ENCODE data around the gene ABCC10. TPM values are rescaled to one million over a fixed set of nuclear protein-coding genes. Genes with fewer than 3 reads are reported as not detected.
"Not testable (repeated sequence)": the region's sequence is repeated elsewhere in the genome, so short reads cannot be mapped to it uniquely, and the experiment has no call there.

ABCC10 gene
- polyA plus RNA-seq, 3 donors from 2014 or later, result 8.1 to 23.6 (median 11.5) TPM

- peaks cover 0 to under 1% (median 0%) of the 10 kb centered on the region in 3 donors for H3K36me3 Mint-ChIP-seq
- peaks cover 31 to 40% (median 37%) of the 10 kb centered on the region in 3 donors for H3K27me3 Mint-ChIP-seq (ENCODE audit: low read depth in 3 of 3)
- no peaks in the 10 kb centered on the region for H3K9me3 Mint-ChIP-seq
- peak overlapping the region in 1 of 5 donors; percentile 17 for H3K4me3 Mint-ChIP-seq
- DNase-seq, result no peak
- H3K27ac Mint-ChIP-seq, result no peak overlapping the region
- peaks cover 39 to 50% of the 10 kb centered on the region in 2 donors for H3K4me1 Mint-ChIP-seq
These were observed 32.4 kb upstream of the ABCC10 start for GRCh38 chr6:43394982-43395381.

- Mint-ChIP-seq H3K4me3 (no peak overlapping the region), H3K9me3 (no peaks in the 10 kb centered on the region), H3K36me3 (no peaks in the 10 kb centered on the region), H3K27me3 (ENCODE audit: low read depth in 3 of 3) (peaks cover 29 to 40% (median 34%) of the 10 kb centered on the region in 3 donors), H3K4me1 (peaks cover 31 to 42% of the 10 kb centered on the region in 2 donors), H3K27ac (no peak overlapping the region)
- DNase-seq, result no peak
These were observed 31.6 kb upstream of the ABCC10 start for GRCh38 chr6:43395776-43396175.

DNA sequence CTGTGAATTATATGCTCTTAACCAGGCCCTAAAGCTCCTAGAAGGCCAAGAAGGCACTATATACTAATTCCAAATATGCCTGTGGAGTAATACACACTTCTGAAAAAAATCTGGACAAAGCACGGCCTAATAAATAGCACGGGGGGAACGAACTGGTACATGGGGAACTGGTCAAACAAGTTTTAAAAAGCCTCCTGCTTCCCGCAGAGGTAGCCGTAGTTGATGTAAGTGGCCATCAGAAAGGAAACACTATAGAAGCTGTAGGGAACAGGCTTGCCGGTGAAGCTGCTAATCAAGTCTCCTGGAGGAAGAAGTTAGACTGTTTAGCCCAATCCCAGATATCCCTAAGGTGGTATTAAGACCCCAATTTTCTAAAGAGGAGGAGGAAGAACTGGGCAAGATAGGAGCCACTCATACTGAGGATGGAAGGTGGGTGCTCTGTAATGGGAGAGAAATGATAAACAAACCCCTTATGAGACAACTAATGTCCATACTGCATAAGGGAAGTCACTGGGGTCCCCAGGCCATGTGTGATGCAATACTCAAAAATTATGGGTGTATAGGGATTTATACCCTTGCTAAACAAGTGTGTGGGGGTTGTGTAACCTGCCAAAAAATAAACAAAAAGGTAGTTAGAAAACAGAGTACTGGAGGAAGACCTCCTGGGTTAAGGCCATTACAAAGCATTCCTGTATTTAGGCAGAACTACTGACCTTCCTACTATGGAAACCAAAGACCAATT, 30.8 kb upstream of the ABCC10 start:
- no peaks in the 10 kb centered on the region for H3K9me3 Mint-ChIP-seq
- H3K36me3 Mint-ChIP-seq, result no peaks in the 10 kb centered on the region
- no peak overlapping the region for H3K27ac Mint-ChIP-seq
- DNase-seq, result no peak
- H3K27me3 Mint-ChIP-seq (ENCODE audit: low read depth in 3 of 3), result peaks cover 23 to 34% (median 27%) of the 10 kb centered on the region in 3 donors
- H3K4me3 Mint-ChIP-seq, result no peak overlapping the region
- peaks cover 23 to 34% of the 10 kb centered on the region in 2 donors for H3K4me1 Mint-ChIP-seq

DNA sequence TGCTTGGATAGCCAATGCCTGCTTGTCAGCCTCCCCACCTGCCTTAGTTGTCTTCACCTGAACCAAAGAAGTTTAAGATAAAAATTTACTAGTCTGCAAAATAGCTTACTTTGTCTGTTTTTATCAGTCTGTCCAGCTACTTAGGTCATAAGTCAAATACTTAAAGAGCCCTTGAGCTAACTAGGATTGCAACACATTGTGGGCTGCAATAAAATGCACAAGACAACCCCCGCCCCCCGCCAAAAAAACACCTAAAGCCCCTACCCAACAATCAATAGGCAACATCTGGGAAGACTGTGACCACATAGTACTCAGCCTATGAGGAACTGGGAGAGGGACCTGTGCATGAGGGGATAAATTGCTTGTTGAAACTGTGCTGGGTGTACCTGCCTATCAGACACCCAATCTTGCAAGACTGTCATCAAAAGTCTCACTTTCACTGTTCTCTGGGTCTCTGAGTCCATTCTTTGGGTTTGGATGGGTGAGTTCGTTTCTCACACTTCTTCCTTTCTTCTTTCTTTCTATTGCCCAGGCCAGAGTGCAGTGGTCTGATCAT, 27.3 kb upstream of the ABCC10 start:
- no peak for DNase-seq
- no peaks in the 10 kb centered on the region for H3K9me3 Mint-ChIP-seq
- H3K27me3 Mint-ChIP-seq (ENCODE audit: low read depth in 3 of 3), result peaks cover 3 to 11% (median 10%) of the 10 kb centered on the region in 3 donors
- no peaks in the 10 kb centered on the region for H3K36me3 Mint-ChIP-seq
- peaks cover 0 to 5% of the 10 kb centered on the region in 2 donors for H3K4me1 Mint-ChIP-seq
- H3K27ac Mint-ChIP-seq, result no peak overlapping the region
- H3K4me3 Mint-ChIP-seq, result no peak overlapping the region

DNA sequence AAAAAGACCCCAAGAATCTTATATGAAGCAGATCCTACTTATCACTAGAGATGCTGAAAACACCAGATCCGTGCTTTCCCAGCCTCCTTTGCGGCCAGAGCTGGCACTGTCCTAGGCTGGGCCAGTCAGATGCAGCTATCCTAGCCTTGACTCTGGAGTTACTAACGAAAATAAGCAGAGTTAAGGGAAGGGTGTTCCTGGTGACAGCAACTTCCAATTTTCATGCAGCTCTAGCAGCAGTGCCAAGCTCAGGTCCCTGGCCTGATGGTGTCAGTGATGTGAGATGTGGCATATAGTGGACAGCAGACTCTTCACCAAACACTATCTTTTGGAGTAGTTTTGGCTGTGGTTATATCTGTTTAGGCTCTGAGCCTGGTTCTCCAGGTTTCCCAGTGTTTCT, 25.6 kb upstream of the ABCC10 start:
- no peak for DNase-seq
- H3K27ac Mint-ChIP-seq, result no peak overlapping the region
- peaks cover 0 to 5% of the 10 kb centered on the region in 2 donors for H3K4me1 Mint-ChIP-seq
- H3K9me3 Mint-ChIP-seq, result no peaks in the 10 kb centered on the region
- no peaks in the 10 kb centered on the region for H3K36me3 Mint-ChIP-seq
- H3K4me3 Mint-ChIP-seq, result no peak overlapping the region
- peaks cover 8 to 10% (median 10%) of the 10 kb centered on the region in 3 donors for H3K27me3 Mint-ChIP-seq (ENCODE audit: low read depth in 3 of 3)

DNA sequence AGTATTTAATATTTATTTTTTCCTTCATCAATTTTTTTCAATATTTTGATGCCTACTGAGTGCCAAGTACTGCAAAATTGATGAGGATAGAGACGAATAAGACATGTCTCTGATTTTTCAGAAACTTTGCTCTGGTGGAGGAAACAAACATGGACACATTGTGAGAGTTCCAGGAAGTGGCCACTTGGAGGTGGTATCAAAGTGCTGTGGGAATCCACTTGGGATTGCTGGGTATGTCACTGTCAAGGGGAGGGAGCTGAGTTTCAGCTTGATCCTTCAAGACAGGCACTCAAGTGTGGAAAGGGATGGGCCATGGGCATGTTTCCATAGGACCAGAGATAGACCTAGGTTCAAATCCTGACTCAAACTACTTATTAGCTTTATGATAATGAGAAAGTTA, 24.5 kb upstream of the ABCC10 start:
- Mint-ChIP-seq H3K27ac (no peak overlapping the region), H3K4me1 (peaks cover 0 to 3% of the 10 kb centered on the region in 2 donors), H3K36me3 (peaks cover 0 to 3% (median 0%) of the 10 kb centered on the region in 3 donors), H3K27me3 (ENCODE audit: low read depth in 3 of 3) (peaks cover 8 to 11% (median 9%) of the 10 kb centered on the region in 3 donors), H3K9me3 (no peaks in the 10 kb centered on the region), H3K4me3 (no peak overlapping the region)
- DNase-seq, result no peak

DNA sequence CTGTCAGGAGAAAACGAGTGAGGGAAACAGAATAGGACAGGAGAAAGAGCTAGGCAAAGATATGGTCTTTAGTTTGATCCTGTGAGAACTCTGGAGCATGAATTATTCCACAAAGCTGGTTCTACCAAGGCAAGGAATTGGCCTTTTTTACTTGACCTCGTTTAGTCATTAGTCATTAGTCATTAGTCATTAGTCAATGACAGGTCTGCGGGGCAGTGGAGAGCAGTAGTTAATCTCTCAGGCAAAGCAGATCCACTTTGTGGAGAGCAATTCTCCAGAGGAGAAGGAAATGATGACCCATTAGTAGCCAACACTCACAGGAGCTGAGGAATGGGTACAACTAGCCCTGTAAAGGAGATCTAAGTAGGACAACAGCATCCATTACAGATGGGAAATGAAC, 22.0 kb upstream of the ABCC10 start:
- Mint-ChIP-seq H3K4me3 (no peak overlapping the region), H3K36me3 (peaks cover 0 to 3% (median 0%) of the 10 kb centered on the region in 3 donors), H3K27me3 (ENCODE audit: low read depth in 3 of 3) (peaks cover 9 to 14% (median 10%) of the 10 kb centered on the region in 3 donors), H3K4me1 (no peaks in the 10 kb centered on the region), H3K9me3 (peaks cover 0 to 2% (median 0%) of the 10 kb centered on the region in 6 donors), H3K27ac (no peak overlapping the region)
- no peak for DNase-seq

- no peak for DNase-seq
- Mint-ChIP-seq H3K4me3 (no peak overlapping the region), H3K9me3 (peaks cover 0 to 2% (median 0%) of the 10 kb centered on the region in 6 donors), H3K27me3 (ENCODE audit: low read depth in 3 of 3) (peaks cover 7 to 12% (median 9%) of the 10 kb centered on the region in 3 donors), H3K36me3 (peaks cover 0 to 3% (median 0%) of the 10 kb centered on the region in 3 donors), H3K27ac (no peak overlapping the region), H3K4me1 (no peaks in the 10 kb centered on the region)
These were observed 20.0 kb upstream of the ABCC10 start for GRCh38 chr6:43407296-43407695.

- DNase-seq, result no peak
- H3K27me3 Mint-ChIP-seq (ENCODE audit: low read depth in 3 of 3), result peaks cover 7 to 11% (median 9%) of the 10 kb centered on the region in 3 donors
- H3K4me3 Mint-ChIP-seq, result no peak overlapping the region
- peaks cover 0 to 2% (median 0%) of the 10 kb centered on the region in 6 donors for H3K9me3 Mint-ChIP-seq
- no peaks in the 10 kb centered on the region for H3K4me1 Mint-ChIP-seq
- no peak overlapping the region for H3K27ac Mint-ChIP-seq
- H3K36me3 Mint-ChIP-seq, result peaks cover 0 to 3% (median 0%) of the 10 kb centered on the region in 3 donors
These were observed 19.1 kb upstream of the ABCC10 start for GRCh38 chr6:43408259-43408658.

DNA sequence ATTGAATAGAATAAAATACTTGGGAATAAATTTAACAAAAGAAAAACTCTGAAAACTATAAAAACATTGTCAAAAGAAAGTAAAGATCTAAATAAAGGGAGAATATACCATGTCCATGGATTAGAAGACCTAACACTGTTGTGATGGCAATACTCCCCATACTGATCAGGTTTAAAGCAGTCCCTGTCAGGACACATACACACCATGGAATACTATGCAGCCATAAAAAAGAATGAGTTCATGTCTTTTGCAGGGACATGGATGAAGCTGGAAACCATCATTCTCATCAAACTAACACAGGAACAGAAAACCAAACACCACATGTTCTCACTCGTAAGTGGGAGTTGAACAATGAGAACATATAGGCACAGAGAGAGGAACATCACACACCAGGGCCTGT, 16.6 kb upstream of the ABCC10 start:
- H3K4me3 Mint-ChIP-seq, H3K36me3 Mint-ChIP-seq, DNase-seq, H3K4me1 Mint-ChIP-seq, H3K27ac Mint-ChIP-seq, H3K9me3 Mint-ChIP-seq: not testable (repeated sequence)
- peaks cover 2 to 11% (median 4%) of the 10 kb centered on the region in 3 donors for H3K27me3 Mint-ChIP-seq (ENCODE audit: low read depth in 3 of 3)

DNA sequence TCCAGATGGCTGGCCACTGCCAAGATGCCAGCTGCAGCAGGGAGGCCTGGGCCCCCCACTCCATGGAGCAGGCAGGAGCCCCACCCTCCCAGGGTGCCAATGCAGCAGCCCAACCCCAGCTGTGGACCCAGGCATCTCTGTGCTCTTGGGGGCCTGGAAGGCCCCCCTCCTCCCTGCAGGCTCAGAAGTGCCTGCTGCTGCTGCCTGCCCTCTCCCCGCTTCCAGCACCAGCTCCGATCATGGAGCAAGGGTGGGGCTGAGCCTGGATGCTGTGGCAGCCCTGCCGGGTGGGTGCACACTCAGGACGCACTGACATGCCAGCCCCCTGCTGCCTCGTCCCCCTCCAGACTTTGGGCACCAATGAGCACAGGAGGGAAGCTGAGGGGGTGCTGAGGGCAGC, 14.8 kb upstream of the ABCC10 start:
- Mint-ChIP-seq H3K4me1 (no peaks in the 10 kb centered on the region), H3K27ac (no peak overlapping the region), H3K36me3 (no peaks in the 10 kb centered on the region), H3K27me3 (ENCODE audit: low read depth in 3 of 3) (peaks cover 2 to 4% (median 4%) of the 10 kb centered on the region in 3 donors), H3K4me3 (no peak overlapping the region), H3K9me3 (peaks cover 0 to 2% (median 0%) of the 10 kb centered on the region in 6 donors)
- no peak for DNase-seq

DNA sequence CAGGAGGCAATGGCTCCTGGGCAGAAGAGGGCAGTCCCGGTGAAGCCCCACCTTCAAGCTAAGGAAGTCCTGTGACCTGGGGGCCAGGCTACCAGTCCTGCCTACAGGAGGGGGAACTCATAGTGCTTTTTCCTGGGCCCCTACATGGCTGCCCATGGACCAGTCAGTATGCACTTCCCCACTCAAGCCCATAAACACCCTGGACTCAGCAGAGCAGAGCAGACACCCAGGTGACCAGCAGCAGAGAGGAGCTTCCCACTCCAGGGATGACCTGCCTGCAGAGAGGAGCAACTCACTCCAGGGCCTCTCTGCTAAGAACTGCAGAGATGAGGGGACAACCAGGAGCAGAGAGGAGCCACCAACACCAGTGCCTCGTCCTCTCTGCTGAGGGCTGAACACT, 14.3 kb upstream of the ABCC10 start:
- no peaks in the 10 kb centered on the region for H3K36me3 Mint-ChIP-seq
- peaks cover under 1 to 3% (median 2%) of the 10 kb centered on the region in 3 donors for H3K27me3 Mint-ChIP-seq (ENCODE audit: low read depth in 3 of 3)
- H3K27ac Mint-ChIP-seq, result no peak overlapping the region
- H3K4me3 Mint-ChIP-seq, result no peak overlapping the region
- no peak for DNase-seq
- no peaks in the 10 kb centered on the region for H3K4me1 Mint-ChIP-seq
- H3K9me3 Mint-ChIP-seq, result peaks cover 0 to 2% (median 0%) of the 10 kb centered on the region in 6 donors

- H3K27me3 Mint-ChIP-seq (ENCODE audit: low read depth in 3 of 3); H3K36me3 Mint-ChIP-seq: not testable (repeated sequence)
These were observed 12.1 kb upstream of the ABCC10 start for GRCh38 chr6:43415275-43415674.

DNA sequence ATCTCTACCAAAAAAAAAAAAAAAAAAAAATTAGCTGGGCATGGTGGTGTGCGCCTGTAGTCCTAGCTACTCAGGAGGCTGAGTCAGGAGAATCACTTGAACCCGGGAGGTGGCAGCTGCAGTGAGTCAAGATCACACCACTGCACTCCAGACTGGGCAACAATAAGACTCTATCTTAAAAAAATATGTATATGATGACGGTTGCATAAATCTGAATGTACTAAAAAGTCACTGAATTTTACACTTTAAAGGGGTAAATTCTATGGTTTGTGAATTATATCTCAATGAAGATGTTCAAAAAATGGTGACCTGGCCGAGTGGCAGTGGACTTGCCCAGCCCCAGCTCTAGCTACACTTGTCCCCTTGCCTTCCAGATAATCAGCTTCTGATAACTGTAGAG, 10.4 kb upstream of the ABCC10 start:
- Mint-ChIP-seq H3K27me3 (ENCODE audit: low read depth in 3 of 3) (no peaks in the 10 kb centered on the region), H3K27ac (no peak overlapping the region), H3K9me3 (no peaks in the 10 kb centered on the region), H3K4me3 (no peak overlapping the region), H3K4me1 (no peaks in the 10 kb centered on the region), H3K36me3 (no peaks in the 10 kb centered on the region)
- no peak for DNase-seq

More at GRCh38 chr6:43415275-43415674, 12.1 kb upstream of the ABCC10 start:
- not testable (repeated sequence) for H3K27ac Mint-ChIP-seq, H3K4me1 Mint-ChIP-seq, DNase-seq, H3K9me3 Mint-ChIP-seq, H3K4me3 Mint-ChIP-seq

All from immature natural killer cell (primary cell).